Brain microvascular endothelial cell (primary cell): ENCODE results near the gene ELMO2.

ENCODE experiments used
- DNase-seq: peaks from one replicate; pipeline ENCODE4 v3.0.0-alpha.2; 2020
- H3K27ac ChIP-seq: fragments of 250-450 bp; sonication (Bioruptor Pico); 2 replicates; pipeline ENCODE4 v1.5.1; 2020; ENCODE audit warnings: mild to moderate bottlenecking, moderate library complexity
- H3K27me3 ChIP-seq: fragments of 250-450 bp; sonication (Bioruptor Pico); replicated peaks from 2 replicates; pipeline ENCODE4 v1.5.1; 2020; ENCODE audit warnings: mild to moderate bottlenecking
- H3K36me3 ChIP-seq: fragments of 250-450 bp; sonication (Bioruptor Pico); replicated peaks from 2 replicates; pipeline ENCODE4 v1.5.1; 2020; ENCODE audit warnings: mild to moderate bottlenecking
- H3K4me3 ChIP-seq: 2 replicates; pipeline ENCODE4 v1.5.1; 2011; ENCODE audit warnings: low read depth, mild to moderate bottlenecking, control low read depth, low read length, moderate library complexity
- in situ Hi-C: cut with HindIII; loops from 2 replicates; pipeline ENCODE4 v1.10.0; 2017; ENCODE audit warnings: low sequenced_read_pairs, low pct_ligation_motif_present
- TF ChIP-seq, protein P1 (sequence below): IDR thresholded peaks from 2 replicates; pipeline ENCODE4 v1.5.1; 2011; ENCODE audit warnings: low read depth, mild to moderate bottlenecking, moderate library complexity, low read length, control low read depth, inconsistent platforms; ENCODE audit errors: missing control alignments

ELMO2 gene

DNA sequence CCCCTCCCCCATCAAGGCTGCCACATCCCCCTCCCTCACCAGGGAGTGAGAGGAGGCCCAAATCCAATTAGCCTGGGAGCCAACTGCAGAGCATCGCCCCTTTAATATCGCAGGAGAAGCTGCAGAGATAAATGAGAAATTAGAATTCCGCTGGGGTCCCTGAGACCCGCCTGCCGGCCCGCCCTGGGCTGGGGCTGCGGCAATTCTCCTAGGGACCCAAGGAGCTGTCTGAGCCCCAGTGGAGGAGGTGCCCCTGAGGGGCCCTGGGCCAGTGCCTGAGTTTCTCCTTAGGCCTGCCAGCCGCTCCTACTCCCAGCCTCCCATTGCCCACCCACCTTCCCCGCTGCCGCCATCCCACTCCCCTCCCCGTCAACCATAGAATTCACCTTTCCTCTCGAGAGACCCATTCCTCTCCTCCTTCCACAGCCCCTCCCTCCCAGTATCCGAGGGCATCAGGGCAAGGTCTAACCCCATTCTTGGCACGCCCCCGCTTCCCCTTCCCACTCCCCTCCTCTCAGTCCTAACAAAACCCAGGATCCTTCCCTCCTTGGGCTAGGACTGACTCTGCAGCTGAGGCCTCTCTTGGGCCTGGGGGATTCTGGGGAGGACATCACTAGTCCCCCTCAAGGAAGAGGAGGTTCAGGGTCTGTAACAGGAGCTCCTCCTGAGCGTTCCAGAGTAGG, 78.1 kb downstream of the ELMO2 start:
- Histone ChIP-seq H3K36me3 (no peaks in the 10 kb centered on the region), H3K4me3 (no peak overlapping the region), H3K27ac (no peak overlapping the region), H3K27me3 (peaks cover 38% of the 10 kb centered on the region)
- in situ Hi-C loops, result no loop called here
- TF ChIP-seq, protein P1, sequence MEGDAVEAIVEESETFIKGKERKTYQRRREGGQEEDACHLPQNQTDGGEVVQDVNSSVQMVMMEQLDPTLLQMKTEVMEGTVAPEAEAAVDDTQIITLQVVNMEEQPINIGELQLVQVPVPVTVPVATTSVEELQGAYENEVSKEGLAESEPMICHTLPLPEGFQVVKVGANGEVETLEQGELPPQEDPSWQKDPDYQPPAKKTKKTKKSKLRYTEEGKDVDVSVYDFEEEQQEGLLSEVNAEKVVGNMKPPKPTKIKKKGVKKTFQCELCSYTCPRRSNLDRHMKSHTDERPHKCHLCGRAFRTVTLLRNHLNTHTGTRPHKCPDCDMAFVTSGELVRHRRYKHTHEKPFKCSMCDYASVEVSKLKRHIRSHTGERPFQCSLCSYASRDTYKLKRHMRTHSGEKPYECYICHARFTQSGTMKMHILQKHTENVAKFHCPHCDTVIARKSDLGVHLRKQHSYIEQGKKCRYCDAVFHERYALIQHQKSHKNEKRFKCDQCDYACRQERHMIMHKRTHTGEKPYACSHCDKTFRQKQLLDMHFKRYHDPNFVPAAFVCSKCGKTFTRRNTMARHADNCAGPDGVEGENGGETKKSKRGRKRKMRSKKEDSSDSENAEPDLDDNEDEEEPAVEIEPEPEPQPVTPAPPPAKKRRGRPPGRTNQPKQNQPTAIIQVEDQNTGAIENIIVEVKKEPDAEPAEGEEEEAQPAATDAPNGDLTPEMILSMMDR, result no peak
- DNase-seq, result no peak

DNA sequence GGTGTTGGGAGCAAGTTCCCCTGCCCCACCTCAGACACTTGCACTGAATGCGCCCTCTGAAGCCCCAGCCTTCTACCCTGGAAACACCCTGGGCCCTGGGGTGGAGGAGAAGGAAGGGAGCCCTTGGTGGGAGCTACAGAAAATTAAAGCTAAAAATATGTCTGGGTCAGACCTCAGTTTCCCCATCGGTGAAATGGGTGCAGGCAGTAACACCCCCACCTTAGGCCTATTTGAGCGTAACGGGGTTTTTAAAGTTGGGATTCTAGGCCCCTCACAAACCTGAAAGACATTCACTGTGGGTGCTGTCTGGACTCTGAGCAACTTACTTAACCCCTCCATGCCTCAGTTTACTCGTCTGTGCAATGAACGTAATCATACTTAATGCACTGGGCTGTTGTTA, 78.9 kb downstream of the ELMO2 start:
- TF ChIP-seq, protein P1, result no peak
- Histone ChIP-seq H3K36me3 (no peaks in the 10 kb centered on the region), H3K27ac (no peak overlapping the region), H3K27me3 (peaks cover 31% of the 10 kb centered on the region), H3K4me3 (no peak overlapping the region)
- DNase-seq, result no peak
- in situ Hi-C loops, result no loop called here

DNA sequence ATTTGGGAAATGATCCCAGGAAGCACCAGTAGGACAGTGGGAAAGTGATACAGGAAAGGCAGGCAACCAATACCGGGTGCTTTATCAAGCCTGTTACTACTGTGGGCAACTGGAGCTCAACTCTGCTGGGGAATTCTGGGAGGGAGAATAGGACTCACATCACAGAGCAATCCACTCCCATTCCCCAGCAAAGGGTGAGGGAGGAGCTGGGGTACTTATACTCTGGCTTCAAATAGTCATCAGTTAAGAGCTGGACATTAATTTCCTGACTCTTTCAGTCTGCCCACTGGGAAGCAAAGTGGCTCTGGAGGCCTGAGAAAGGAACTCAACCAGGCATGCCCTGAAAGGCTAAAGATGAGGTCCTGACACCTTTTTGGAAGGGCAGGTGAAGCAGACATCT, 80.6 kb downstream of the ELMO2 start:
- no peak overlapping the region for H3K4me3 ChIP-seq
- in situ Hi-C loops, result no loop called here
- TF ChIP-seq, protein P1, result no peak
- no peak overlapping the region for H3K27ac ChIP-seq
- DNase-seq, result no peak
- H3K36me3 ChIP-seq, result no peaks in the 10 kb centered on the region
- peaks cover 20% of the 10 kb centered on the region for H3K27me3 ChIP-seq

DNA sequence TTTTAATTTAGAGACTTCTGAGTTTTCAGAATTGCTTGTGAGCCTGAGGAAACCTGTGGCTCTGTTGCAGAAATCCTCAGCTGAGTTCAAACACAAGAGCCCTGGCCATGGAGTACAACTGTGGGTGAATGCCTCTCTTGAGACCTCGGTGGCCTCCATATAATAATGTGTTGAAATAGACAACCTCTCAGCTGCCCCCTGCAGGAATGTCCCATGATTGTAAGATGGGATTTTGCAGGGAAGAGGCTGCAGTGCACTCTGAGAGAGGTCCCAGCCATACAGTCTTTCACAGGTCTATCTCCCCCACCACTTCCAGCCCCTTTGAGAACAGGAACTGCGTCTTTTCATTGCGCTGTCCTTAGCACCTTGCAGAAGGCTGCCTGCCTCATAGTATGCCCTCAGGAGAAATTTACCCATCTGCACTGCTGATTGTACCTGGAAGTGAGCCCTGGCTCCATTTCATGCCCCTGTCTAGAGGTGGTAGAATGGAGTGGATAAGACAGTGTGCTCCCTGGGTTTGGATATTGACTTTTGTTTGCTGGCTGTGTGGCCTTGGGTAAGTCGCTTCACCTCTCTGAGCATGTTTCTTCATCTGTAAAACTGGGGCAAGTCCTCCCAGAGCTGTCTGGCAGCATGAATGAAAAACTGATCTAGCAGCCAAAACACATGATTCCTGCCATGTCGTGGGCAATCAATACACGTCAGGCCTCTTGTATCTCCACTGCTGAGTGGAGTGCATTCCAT, 81.3 kb downstream of the ELMO2 start:
- Histone ChIP-seq H3K36me3 (no peaks in the 10 kb centered on the region), H3K4me3 (no peak overlapping the region), H3K27me3 (peaks cover 15% of the 10 kb centered on the region), H3K27ac (no peak overlapping the region)
- in situ Hi-C loops, result no loop called here
- DNase-seq, result peak; percentile 35
- TF ChIP-seq, protein P1, result peak; percentile 69

DNA sequence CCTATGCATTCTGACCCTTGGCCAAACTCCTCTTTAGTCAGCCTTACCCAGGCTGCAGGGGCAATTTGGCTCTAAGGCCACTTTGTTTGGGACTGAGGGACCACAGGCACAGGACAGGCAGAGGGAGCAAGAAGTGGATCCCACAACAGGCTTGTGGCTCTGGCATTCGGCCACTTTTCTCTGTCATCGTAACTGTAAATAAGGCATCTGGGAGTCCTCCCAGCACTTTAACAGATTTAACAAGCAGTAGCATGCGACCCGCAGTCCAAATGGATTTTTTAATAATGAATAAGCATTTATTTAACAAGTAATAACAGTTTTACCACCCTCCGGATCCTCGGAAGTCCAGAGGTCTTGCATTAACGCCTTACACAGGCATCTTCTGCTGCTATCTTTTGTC, 82.0 kb downstream of the ELMO2 start:
- TF ChIP-seq, protein P1, result no peak
- H3K27ac ChIP-seq, result no peak overlapping the region
- H3K4me3 ChIP-seq, result no peak overlapping the region
- peaks cover 17% of the 10 kb centered on the region for H3K27me3 ChIP-seq
- no peak for DNase-seq
- no peaks in the 10 kb centered on the region for H3K36me3 ChIP-seq
- in situ Hi-C loops, result no loop called here
